LNCAP (cell line): ENCODE data around the gene PEX5L.

Experiments
- CTCF ChIP-seq: fragments of 450-650 bp; IDR thresholded peaks from 2 replicates; pipeline ENCODE4 v1.5.1; 2017; ENCODE audit warnings: mild to moderate bottlenecking

The PEX5L gene

GRCh38 chr3:179853176-179853575, 183.6 kb downstream of the PEX5L start:
- TF ChIP-seq CTCF: no peak

- TF ChIP-seq CTCF: no peak
These were observed 184.4 kb downstream of the PEX5L start for GRCh38 chr3:179852142-179852905.

- TF ChIP-seq CTCF: no peak
These were observed 188.0 kb downstream of the PEX5L start for GRCh38 chr3:179848711-179849110.

- TF ChIP-seq CTCF: no peak
These were observed 194.7 kb downstream of the PEX5L start for GRCh38 chr3:179842061-179842460.

GRCh38 chr3:179840985-179841384, 195.8 kb downstream of the PEX5L start:
- no peak for TF ChIP-seq CTCF

- no peak; the same call in 1 of the 2 replicates for TF ChIP-seq CTCF
These were observed 199.4 kb downstream of the PEX5L start for GRCh38 chr3:179837374-179837773.

GRCh38 chr3:179833294-179833693, 203.4 kb downstream of the PEX5L start:
- no peak for TF ChIP-seq CTCF
